ES-I3 (cell line): Measurements from ENCODE around the gene KIAA1217.
"Not testable (repeated sequence)": the region's sequence is repeated elsewhere in the genome, so short reads cannot be mapped to it uniquely, and the experiment has no call there.

ENCODE experiments used
- H3K36me3 ChIP-seq: 2 replicates; pipeline ENCODE4 v1.6.1; 2013; ENCODE audit warnings: mild to moderate bottlenecking, low read length, control low read depth, moderate library complexity; ENCODE audit not compliant: insufficient read depth
- H3K4me1 ChIP-seq: 2 replicates; pipeline ENCODE4 v1.6.1; 2013; ENCODE audit warnings: mild to moderate bottlenecking, control low read depth, low read length; ENCODE audit not compliant: insufficient read depth
- H3K9ac ChIP-seq: 2 replicates; pipeline ENCODE4 v1.6.1; 2013; ENCODE audit warnings: low read depth, mild to moderate bottlenecking, low read length, moderate library complexity
- H3K9me3 ChIP-seq: 2 replicates; pipeline ENCODE4 v1.6.1; 2013; ENCODE audit warnings: mild to moderate bottlenecking, low read length, moderate library complexity; ENCODE audit not compliant: control insufficient read depth, insufficient read depth

The KIAA1217 gene

GRCh38 chr10:24340446-24340845 is 131.5 kb downstream of the KIAA1217 start:
- Histone ChIP-seq H3K36me3 (no peaks in the 10 kb centered on the region), H3K9ac (no peak overlapping the region), H3K4me1 (no peaks in the 10 kb centered on the region), H3K9me3 (no peaks in the 10 kb centered on the region)

DNA sequence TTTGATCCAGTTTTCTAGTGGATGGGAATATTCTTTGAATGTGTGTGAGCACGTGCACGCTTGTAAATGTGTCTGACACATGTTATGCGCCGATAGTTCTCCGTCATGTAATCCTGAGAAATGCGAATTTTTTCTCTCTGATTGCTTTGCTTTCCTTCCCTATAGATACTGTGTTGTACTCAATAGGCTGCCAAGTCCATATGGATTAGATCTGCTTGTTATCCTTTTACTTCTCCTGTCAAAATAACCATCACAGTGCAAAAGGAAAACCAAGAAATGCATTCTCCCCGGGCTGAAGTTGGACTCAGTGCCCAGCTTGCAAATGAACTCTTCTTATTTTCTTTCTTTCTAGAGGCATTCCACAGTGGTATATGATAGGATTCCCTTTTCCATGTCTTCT is 131.9 kb downstream of the KIAA1217 start:
- no peak overlapping the region for H3K9ac ChIP-seq
- no peaks in the 10 kb centered on the region for H3K36me3 ChIP-seq
- H3K4me1 ChIP-seq: no peaks in the 10 kb centered on the region
- no peaks in the 10 kb centered on the region for H3K9me3 ChIP-seq

DNA sequence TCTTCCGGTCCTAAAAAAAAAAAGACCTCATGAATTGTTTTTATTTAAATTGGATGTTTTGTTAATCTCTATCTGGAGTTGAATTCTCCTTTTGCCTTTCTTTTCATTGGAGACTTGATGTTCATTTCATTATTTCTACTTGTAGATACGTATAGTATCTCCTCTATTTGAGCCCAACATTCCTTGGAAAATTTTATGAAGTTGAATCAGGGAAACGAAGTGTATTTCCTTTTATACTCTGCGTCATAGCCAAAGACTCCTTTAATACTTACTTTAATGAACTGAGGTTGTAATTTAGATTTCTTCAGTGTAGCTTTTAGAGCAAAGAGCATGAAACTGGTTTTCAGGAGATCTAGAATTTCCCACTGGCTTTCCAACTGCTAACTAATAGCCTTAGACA is 132.4 kb downstream of the KIAA1217 start:
- Histone ChIP-seq H3K9ac (no peak overlapping the region), H3K4me1 (no peaks in the 10 kb centered on the region), H3K9me3 (no peaks in the 10 kb centered on the region), H3K36me3 (no peaks in the 10 kb centered on the region)

DNA sequence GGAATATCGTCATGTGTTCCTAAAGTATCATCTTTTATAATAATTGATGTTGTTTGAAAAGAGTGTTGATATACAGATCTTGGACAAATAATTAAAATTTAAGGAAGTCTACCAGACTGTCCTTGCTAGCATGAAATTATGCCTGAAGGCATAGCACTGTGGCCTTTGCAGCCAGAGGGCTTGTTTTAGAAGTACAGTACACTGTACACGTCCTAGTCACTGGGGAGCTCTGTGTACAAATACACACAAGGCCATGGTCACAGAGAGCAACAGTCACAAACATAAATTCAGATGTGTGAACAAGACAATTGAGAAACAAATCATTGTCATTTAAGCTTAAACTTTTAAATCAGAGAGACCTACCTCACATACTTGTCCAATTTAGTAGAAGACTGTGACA is 133.0 kb downstream of the KIAA1217 start:
- Histone ChIP-seq H3K36me3 (no peaks in the 10 kb centered on the region), H3K9me3 (no peaks in the 10 kb centered on the region), H3K9ac (no peak overlapping the region), H3K4me1 (no peaks in the 10 kb centered on the region)

DNA sequence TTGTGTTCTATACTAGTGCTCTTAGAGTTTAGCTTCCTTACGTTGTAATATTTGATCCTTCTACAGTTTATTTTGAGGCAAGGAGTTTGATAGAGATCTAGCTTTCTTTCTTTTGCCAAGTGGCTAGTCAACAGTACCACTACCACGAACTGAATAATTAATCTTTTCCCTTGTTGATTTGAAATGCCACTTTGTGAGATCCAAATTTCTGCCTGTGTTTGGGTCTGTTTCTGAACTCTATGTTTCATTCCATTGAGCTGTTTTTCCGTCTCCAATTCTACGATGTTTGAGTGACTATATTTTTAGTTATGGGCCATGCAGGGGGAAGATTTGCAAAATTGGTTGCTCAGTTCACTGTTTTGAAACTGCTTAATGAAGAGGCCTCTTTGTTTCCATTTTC is 134.7 kb downstream of the KIAA1217 start:
- H3K9me3 ChIP-seq: no peaks in the 10 kb centered on the region
- H3K4me1 ChIP-seq: no peaks in the 10 kb centered on the region
- no peak overlapping the region for H3K9ac ChIP-seq
- no peaks in the 10 kb centered on the region for H3K36me3 ChIP-seq

- Histone ChIP-seq H3K9me3 (no peaks in the 10 kb centered on the region), H3K36me3 (no peaks in the 10 kb centered on the region), H3K4me1 (peaks cover under 1% of the 10 kb centered on the region; the same call in 1 of the 2 replicates), H3K9ac (no peak overlapping the region)
These were observed 135.3 kb downstream of the KIAA1217 start for GRCh38 chr10:24344279-24344678.

- no peaks in the 10 kb centered on the region for H3K36me3 ChIP-seq
- no peaks in the 10 kb centered on the region for H3K9me3 ChIP-seq
- peaks cover 6% of the 10 kb centered on the region; the same call in 1 of the 2 replicates for H3K4me1 ChIP-seq
- no peak overlapping the region for H3K9ac ChIP-seq
These were observed 135.9 kb downstream of the KIAA1217 start for GRCh38 chr10:24344695-24345463.

DNA sequence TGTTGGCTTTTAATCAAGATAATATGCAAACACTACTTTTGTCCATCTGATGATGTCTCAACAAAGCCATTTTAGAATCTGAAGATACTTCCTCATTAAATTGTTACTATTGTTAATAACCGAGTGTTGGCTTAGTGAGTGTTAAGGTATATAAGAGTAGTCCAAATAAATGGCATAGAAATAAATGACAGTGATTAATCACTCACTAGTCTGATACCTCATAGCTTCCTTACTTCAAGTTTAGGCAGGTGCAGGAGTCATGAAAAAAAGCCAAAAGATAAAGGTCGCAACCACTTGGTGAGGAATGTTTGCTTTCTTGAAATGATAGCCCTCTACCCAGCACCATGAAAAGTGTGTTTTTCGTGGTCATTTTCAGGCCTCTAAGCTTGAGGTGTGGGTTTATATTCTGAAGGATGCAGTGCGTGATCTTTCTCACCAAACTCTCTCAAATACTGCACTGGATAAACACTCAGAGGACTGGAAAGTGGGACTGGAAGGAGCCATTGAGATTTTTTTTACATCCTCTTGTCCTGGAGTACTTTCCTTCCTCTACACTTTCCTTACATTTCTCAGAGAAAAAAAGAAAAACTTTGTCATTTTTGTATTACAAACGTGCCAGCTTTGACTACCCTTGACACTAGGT is 138.1 kb downstream of the KIAA1217 start:
- peaks cover 21% of the 10 kb centered on the region for H3K4me1 ChIP-seq

GRCh38 chr10:24349379-24350001 is 140.6 kb downstream of the KIAA1217 start:
- Histone ChIP-seq H3K36me3 (no peaks in the 10 kb centered on the region), H3K4me1 (peaks cover 30% of the 10 kb centered on the region), H3K9ac (no peak overlapping the region), H3K9me3 (no peaks in the 10 kb centered on the region)

More for the DNA sequence above, 138.1 kb downstream of the KIAA1217 start:
- no peak overlapping the region for H3K9ac ChIP-seq
- no peaks in the 10 kb centered on the region for H3K9me3 ChIP-seq
- no peaks in the 10 kb centered on the region for H3K36me3 ChIP-seq

- Histone ChIP-seq H3K36me3 (no peaks in the 10 kb centered on the region), H3K4me1 (peaks cover 30% of the 10 kb centered on the region), H3K9ac (no peak overlapping the region), H3K9me3 (no peaks in the 10 kb centered on the region)
These were observed 141.4 kb downstream of the KIAA1217 start for GRCh38 chr10:24350070-24350921.

DNA sequence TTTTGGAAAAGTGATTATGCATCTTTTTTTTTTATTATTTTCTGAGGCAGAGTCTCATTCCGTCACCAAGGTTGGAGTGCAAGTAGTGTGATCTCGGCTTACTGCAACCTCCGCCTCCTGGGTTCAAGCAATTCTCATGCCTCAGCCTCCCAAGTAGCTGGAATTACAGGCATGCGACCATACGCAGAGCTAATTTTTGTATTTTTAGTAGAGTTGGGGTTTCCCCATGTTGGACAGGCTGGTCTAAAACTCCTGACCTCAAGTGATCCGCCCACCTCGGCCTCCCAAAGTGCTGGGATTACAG is 141.9 kb downstream of the KIAA1217 start:
- H3K9ac ChIP-seq, H3K9me3 ChIP-seq, H3K36me3 ChIP-seq: not testable (repeated sequence)
- peaks cover 30% of the 10 kb centered on the region for H3K4me1 ChIP-seq

DNA sequence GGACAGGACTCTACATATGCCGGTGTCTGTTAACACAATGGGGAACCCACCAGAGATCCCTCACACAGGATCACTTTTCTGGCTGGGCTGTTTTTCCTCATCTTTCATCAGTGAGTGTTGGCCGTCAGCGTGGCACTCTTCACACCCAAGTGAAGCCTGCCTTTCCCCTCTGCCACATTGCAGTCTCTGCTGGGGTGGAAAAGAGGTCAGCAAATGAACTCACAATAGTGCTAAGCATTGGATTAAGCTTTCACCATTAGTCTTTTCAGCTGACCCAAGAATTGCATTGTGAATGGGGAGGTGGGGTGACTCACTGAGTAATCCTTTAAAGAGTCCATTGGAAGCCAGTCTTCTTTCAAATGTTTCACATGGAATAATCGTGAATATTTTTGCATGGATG is 143.0 kb downstream of the KIAA1217 start:
- Histone ChIP-seq H3K9me3 (no peaks in the 10 kb centered on the region), H3K9ac (no peak overlapping the region), H3K4me1 (peaks cover 32% of the 10 kb centered on the region), H3K36me3 (no peaks in the 10 kb centered on the region)

DNA sequence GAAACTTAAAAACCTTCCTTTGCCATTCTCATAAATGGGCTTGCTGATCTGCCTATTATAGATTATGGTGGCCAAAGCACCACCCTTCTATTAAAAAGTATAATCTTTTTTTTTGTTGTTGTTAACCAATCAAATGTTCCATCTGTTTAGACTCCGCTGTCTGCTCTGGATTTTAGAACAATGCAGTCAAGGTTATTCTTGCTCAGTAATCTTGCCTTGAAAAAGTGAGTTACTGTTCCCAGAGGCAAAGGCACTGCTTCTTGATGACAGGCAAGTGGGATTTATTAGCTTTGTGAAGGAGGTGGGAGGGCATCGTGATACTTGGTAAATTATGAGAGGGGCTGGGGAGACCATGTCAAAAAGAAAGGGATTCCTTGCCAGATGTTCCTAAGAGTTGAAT is 143.5 kb downstream of the KIAA1217 start:
- H3K9ac ChIP-seq: no peak overlapping the region
- peaks cover 36% of the 10 kb centered on the region for H3K4me1 ChIP-seq
- no peaks in the 10 kb centered on the region for H3K9me3 ChIP-seq
- H3K36me3 ChIP-seq: no peaks in the 10 kb centered on the region

GRCh38 chr10:24353319-24353718 is 144.4 kb downstream of the KIAA1217 start:
- Histone ChIP-seq H3K36me3 (no peaks in the 10 kb centered on the region), H3K9ac (no peak overlapping the region), H3K4me1 (peaks cover 41% of the 10 kb centered on the region), H3K9me3 (no peaks in the 10 kb centered on the region)
